Panc1 (cell line): ENCODE data around the gene CPAMD8.

Experiments
- CTCF ChIP-seq: fragments of 450-650 bp; IDR thresholded peaks from 2 replicates; pipeline ENCODE4 v1.5.1; 2017; ENCODE audit warnings: mild to moderate bottlenecking
- POLR2AphosphoS5 ChIP-seq: IDR thresholded peaks from 2 replicates; pipeline ENCODE4 v1.6.1; 2012; ENCODE audit warnings: mild to moderate bottlenecking, low read depth, low read length, moderate library complexity
- SIN3A ChIP-seq: IDR thresholded peaks from 2 replicates; pipeline ENCODE4 v1.6.1; 2012; ENCODE audit warnings: low read depth, mild to moderate bottlenecking, low read length, moderate library complexity, borderline replicate concordance; ENCODE audit not compliant: insufficient read depth
- TCF7L2 ChIP-seq: IDR thresholded peaks from 2 replicates; pipeline ENCODE4 v1.6.1; 2011; ENCODE audit warnings: mild to moderate bottlenecking, low read depth, low read length, inconsistent platforms

GRCh38 chr19:16922949-16923348 is 103.7 kb downstream of the CPAMD8 start:
- TF ChIP-seq CTCF (no peak), TCF7L2 (no peak), POLR2AphosphoS5 (no peak), SIN3A (no peak)
